GM12878 (cell line): ENCODE results near the gene RALGDS. TPM values are rescaled to one million over a fixed set of nuclear protein-coding genes. Genes with fewer than 3 reads are reported as not detected.
"Not testable (repeated sequence)": the region's sequence is repeated elsewhere in the genome, so short reads cannot be mapped to it uniquely, and the experiment has no call there.

Experiments used
- ATAC-seq: fragments of 200-7000 bp; cut with Tn5 transposase; 3 replicates; pipeline ENCODE4 v1.9.1; 2020; ENCODE audit warnings: mild to moderate bottlenecking, moderate library complexity
- BruUV-seq: library from RNA; stranded (reverse); fragments of 400-500 nt; replicated peaks from 2 replicates; lab custom pipeline; 2021; lab: Mats Ljungman, UMichigan
- CTCF ChIA-PET: fragments of 300-600 bp; sonication (Branson Sonifier 250); formaldehyde crosslinking; extraction: SDS; loops from one replicate; lab custom pipeline; 2021; ENCODE audit warnings: inconsistent platforms; lab: Yijun Ruan, JAX
- POLR2A ChIA-PET: fragments of 350-600 bp; formaldehyde crosslinking; extraction: SDS; loops from one replicate; lab custom pipeline; 2021; ENCODE audit warnings: inconsistent platforms; lab: Charles Lee
- RAD21 ChIA-PET: fragments of 300-600 bp; sonication (Branson Sonifier 250); formaldehyde crosslinking; loops from one replicate; lab custom pipeline; 2023; ENCODE audit warnings: antibody characterized with exemption; ENCODE audit not compliant: unreplicated experiment; lab: Charles Lee
- SMC1A ChIA-PET: fragments of 300-600 bp; sonication (Branson Sonifier 250); formaldehyde crosslinking; loops from one replicate; lab custom pipeline; 2023; ENCODE audit not compliant: unreplicated experiment, uncharacterized antibody; lab: Charles Lee
- DNase-seq: peaks from one replicate; pipeline ENCODE4 v3.0.0-alpha.2; 2011; ENCODE audit warnings: low read depth, low spot score
- FAIRE-seq: peaks from 3 replicates; lab custom pipeline; 2011; peaks lifted over from hg19 to GRCh38; lab: Jason Lieb, UNC
- H2AFZ ChIP-seq: 2 replicates; pipeline ENCODE4 v1.6.0; 2011; ENCODE audit warnings: low read depth, low read length, control low read depth; ENCODE audit not compliant: control insufficient read depth
- H3K27ac ChIP-seq: 2 replicates; pipeline ENCODE4 v1.5.1; 2011; ENCODE audit warnings: control low read depth; ENCODE audit not compliant: control insufficient read depth, insufficient read depth
- H3K27me3 ChIP-seq, 2 experiments: replicated peaks in 1 of 2; 2 replicates each; pipeline versions ENCODE4 v1.6.0 to v1.6.1; 2011; ENCODE audit warnings: low read length in 1 of 2; ENCODE audit not compliant: control insufficient read depth in 2 of 2, insufficient read depth in 2 of 2
- H3K36me3 ChIP-seq, 2 experiments: 2 replicates each; pipeline ENCODE4 v1.5.1; 2011; ENCODE audit warnings: low read length in 1 of 2; ENCODE audit not compliant: control insufficient read depth in 2 of 2, insufficient read depth in 2 of 2
- H3K4me1 ChIP-seq: 2 replicates; pipeline ENCODE4 v1.6.1; 2011; ENCODE audit warnings: mild to moderate bottlenecking, low read length, moderate library complexity, mixed read lengths; ENCODE audit not compliant: control insufficient read depth, insufficient read depth
- H3K4me2 ChIP-seq: 2 replicates; pipeline ENCODE4 v1.6.0; 2011; ENCODE audit warnings: control low read depth; ENCODE audit not compliant: control insufficient read depth, insufficient read depth
- H3K4me3 ChIP-seq: fragments of 200-600 bp; sonication (generic); 2 replicates; pipeline ENCODE4 v1.5.1; 2016
- H3K79me2 ChIP-seq: 2 replicates; pipeline ENCODE4 v1.6.0; 2011; ENCODE audit warnings: low read length; ENCODE audit not compliant: control insufficient read depth, insufficient read depth
- H3K9ac ChIP-seq: 2 replicates; pipeline ENCODE4 v1.8.0; 2011; ENCODE audit warnings: low read length, control low read depth, mixed read lengths; ENCODE audit not compliant: control insufficient read depth, insufficient read depth
- H3K9me3 ChIP-seq: replicated peaks from 3 replicates; pipeline ENCODE4 v1.5.1; 2011; ENCODE audit warnings: mild to moderate bottlenecking, low read length; ENCODE audit not compliant: control insufficient read depth, insufficient read depth
- H4K20me1 ChIP-seq: 2 replicates; pipeline ENCODE4 v1.6.0; 2011; ENCODE audit not compliant: control insufficient read depth, insufficient read depth
- ATF3 ChIP-seq: IDR thresholded peaks from 2 replicates; pipeline ENCODE4 v1.6.1; 2011; ENCODE audit warnings: low read depth, mild to moderate bottlenecking, low read length, moderate library complexity, borderline replicate concordance; ENCODE audit errors: extremely low read depth
- BACH1 ChIP-seq: fragments of 450-650 bp; IDR thresholded peaks from 2 replicates; pipeline ENCODE4 v1.6.1; 2017; ENCODE audit warnings: mild to moderate bottlenecking, borderline replicate concordance
- BHLHE40 ChIP-seq, 2 experiments: fragments of 450-650 bp in 1 of 2; IDR thresholded peaks; 2 replicates each; pipeline ENCODE4 v1.6.1; 2011 to 2017; ENCODE audit warnings: low read depth in 2 of 2, borderline replicate concordance in 1 of 2, improper control_type of control experiment in 1 of 2, low read length in 1 of 2, mild to moderate bottlenecking in 1 of 2
- ETV6 ChIP-seq, 2 experiments: fragments of 450-650 bp in 1 of 2; IDR thresholded peaks in 1 of 2; conservative IDR thresholded peaks in 1 of 2; 2 replicates each; pipeline ENCODE4 v1.6.1; 2014; ENCODE audit warnings: antibody characterized with exemption in 1 of 2, borderline replicate concordance in 1 of 2, low read depth in 1 of 2, mild to moderate bottlenecking in 1 of 2, moderate library complexity in 1 of 2
- HDAC6 ChIP-seq: fragments of 200-600 bp; sonication (generic); IDR thresholded peaks from one replicate; pipeline ENCODE4 v1.8.0; 2017; ENCODE audit warnings: antibody characterized with exemption; ENCODE audit not compliant: unreplicated experiment
- HDGF ChIP-seq: fragments of 450-650 bp; IDR thresholded peaks from 2 replicates; pipeline ENCODE4 v1.6.1; 2016; ENCODE audit warnings: antibody characterized with exemption
- NFXL1 ChIP-seq: fragments of 450-650 bp; IDR thresholded peaks from 2 replicates; pipeline ENCODE4 v1.6.1; 2017; ENCODE audit warnings: antibody characterized with exemption, mild to moderate bottlenecking, borderline replicate concordance
- NFYA ChIP-seq: IDR thresholded peaks from 2 replicates; pipeline ENCODE4 v1.6.1; 2011; ENCODE audit warnings: low read depth, mild to moderate bottlenecking, low read length, improper control_type of control experiment, borderline replicate concordance
- REST ChIP-seq: IDR thresholded peaks from 2 replicates; pipeline ENCODE4 v1.6.1; 2012; ENCODE audit warnings: mild to moderate bottlenecking, low read depth, low read length
- SREBF2 ChIP-seq: IDR thresholded peaks from 2 replicates; pipeline ENCODE4 v1.6.1; 2012; ENCODE audit warnings: mild to moderate bottlenecking, low read length
- ZNF217 ChIP-seq: fragments of 450-650 bp; IDR thresholded peaks from 2 replicates; pipeline ENCODE4 v1.6.1; 2017; ENCODE audit warnings: antibody characterized with exemption, mild to moderate bottlenecking
- whole genome bisulfite sequencing: methylation state at CpG from one replicate; pipeline ENCODE4 v1.1.6; 2016; ENCODE audit warnings: low lambda C conversion rate; ENCODE audit not compliant: insufficient replicate concordance, insufficient coverage; ENCODE audit errors: missing lambda C conversion rate; 5-methylcytosine and 5-hydroxymethylcytosine counted together
- in situ Hi-C: fragments of 300-500 bp; cut with MboI; formaldehyde crosslinking; loops from 9 replicates; pipeline ENCODE4 v1.14.3; 2018; ENCODE audit warnings: mixed read lengths
- intact Hi-C: fragments of 100-400 bp; cut with micrococcal nuclease; formaldehyde crosslinking; loops from one replicate; pipeline ENCODE4 v1.14.2; 2022; ENCODE audit not compliant: unreplicated experiment
- polyA plus RNA-seq, 11 experiments: library from polyadenylated mRNA; depleted of rRNA in 4 of 11; unstranded in 6 of 11; stranded (reverse) in 5 of 11; fragments of >200 nt; fragmentation: Nextera tagmentation in 4 of 11; fragmentation: Illumina TruSeq in 1 of 11; extraction: Ambion mirVana in 4 of 11; extraction: Trizol in 1 of 11; gene quantifications; 1 replicate in 1 of 11; 2 replicates in 10 of 11; pipeline versions ENCODE4 v1.2.1 to v1.2.3, GENCODE V29; 2011 to 2016; ENCODE audit warnings: inconsistent platforms in 2 of 11, missing spikeins in 2 of 11, low read depth in 1 of 11
- total RNA-seq, 4 experiments: library from RNA; depleted of rRNA in 3 of 4; stranded (reverse); fragments of >200 nt in 3 of 4; fragmentation: Illumina TruSeq in 1 of 4; extraction: Trizol in 1 of 4; gene quantifications; 2 replicates each; pipeline versions ENCODE4 v1.2.1 to v1.2.3, GENCODE V29; 2013 to 2021

RALGDS gene
- total and polyA plus RNA-seq, 10 of the 15 experiments (the other 5 are each of a cell fraction or from before 2014, with no cell fraction given) = 1.3 to 48.6 (median 21.2) TPM

GRCh38 chr9:133086894-133087293 is 34.1 kb downstream of the RALGDS start:
- WGBS = 31% methylated on average over 10 of the region's 15 CpGs

GRCh38 chr9:133086212-133086860 is 34.7 kb downstream of the RALGDS start:
- H4K20me1 ChIP-seq, H3K4me2 ChIP-seq, H3K4me1 ChIP-seq, H3K36me3 ChIP-seq, SMC1A ChIA-PET, RAD21 ChIA-PET, H3K27ac ChIP-seq, H3K27me3 ChIP-seq, ATAC-seq, DNase-seq, CTCF ChIA-PET, H3K9ac ChIP-seq, FAIRE-seq, H3K4me3 ChIP-seq, H3K79me2 ChIP-seq, H2AFZ ChIP-seq, H3K9me3 ChIP-seq, BruUV-seq, in situ Hi-C loops, intact Hi-C loops: not testable (repeated sequence)
- WGBS = 62% methylated on average over 16 of the region's 17 CpGs
- POLR2A ChIA-PET = interaction anchor here (1.3 kb wide), 1 partner anchor 32 kb away, joined by 3 read pairs; no protein-coding TSS in a partner anchor

More at GRCh38 chr9:133086894-133087293, 34.1 kb downstream of the RALGDS start:
- RAD21 ChIA-PET = no interaction called here
- ATAC-seq (no peak), FAIRE-seq (no peak), DNase-seq (no peak)
- Histone ChIP-seq H4K20me1 (no peaks in the 10 kb centered on the region; the same call in 1 of the 2 replicates), H3K27ac (no peak overlapping the region), H3K9me3 (no peaks in the 10 kb centered on the region), H3K27me3 (no peaks in the 10 kb centered on the region), H3K4me3 (no peak overlapping the region), H3K9ac (no peak overlapping the region), H3K79me2 (no peaks in the 10 kb centered on the region), H3K36me3 (no peaks in the 10 kb centered on the region), H2AFZ (no peak overlapping the region), H3K4me1 (no peaks in the 10 kb centered on the region), H3K4me2 (no peak overlapping the region)
- no TSS peak for BruUV-seq
- CTCF ChIA-PET = no interaction called here
- intact Hi-C loops (no loop called here), in situ Hi-C loops (no loop called here)
- POLR2A ChIA-PET = interaction anchor here (1.3 kb wide), 1 partner anchor 31 kb away, joined by 3 read pairs; no protein-coding TSS in a partner anchor
- SMC1A ChIA-PET = no interaction called here
- TF ChIP-seq BACH1 (no peak), SREBF2 (no peak), HDAC6 (no peak), ZNF217 (no peak), HDGF (no peak), BHLHE40 (IDR thresholded peaks at IDR 0.05; ENCODE audit: borderline replicate concordance in 1 of 2, low read depth in 2 of 2, low read length in 1 of 2) (no peak), REST (no peak), NFXL1 (no peak), ETV6 (conservative IDR thresholded peaks at IDR 0.05 in 1 of 2, IDR thresholded peaks at IDR 0.05 in 1 of 2; ENCODE audit: borderline replicate concordance in 1 of 2, low read depth in 1 of 2) (no peak), NFYA (no peak), ATF3 (no peak)
